Caco-2 (cell line): Measurements from ENCODE around the gene AGR2. TPM values are rescaled to one million over a fixed set of nuclear protein-coding genes. Genes with fewer than 3 reads are reported as not detected.

ENCODE experiments used
- BruUV-seq: library from RNA; stranded (reverse); fragments of 400-500 nt; replicated peaks from 2 replicates; lab custom pipeline; 2021; lab: Mats Ljungman, UMichigan
- CTCF ChIA-PET: fragments of 300-600 bp; sonication (Branson Sonifier 250); formaldehyde crosslinking; loops from one replicate; lab custom pipeline; 2022; ENCODE audit warnings: antibody characterized with exemption; lab: Charles Lee
- POLR2A ChIA-PET: fragments of 300-600 bp; sonication (Branson Sonifier 250); formaldehyde crosslinking; loops from one replicate; lab custom pipeline; 2022; ENCODE audit warnings: antibody characterized with exemption; lab: Charles Lee
- DNase-seq, 2 experiments: peaks; one replicate each; pipeline versions ENCODE4 v3.0.0 to v3.0.0-alpha.2; 2020 to 2022
- H3K27me3 ChIP-seq: replicated peaks from 2 replicates; pipeline ENCODE4 v1.6.0; 2011; ENCODE audit warnings: low read length; ENCODE audit not compliant: control insufficient read depth, insufficient read depth
- H3K36me3 ChIP-seq: 2 replicates; pipeline ENCODE4 v1.5.1; 2011; ENCODE audit warnings: low read length; ENCODE audit not compliant: control insufficient read depth, insufficient read depth
- H3K4me1 ChIP-seq: fragments of 250-450 bp; sonication (Bioruptor Pico); 2 replicates; pipeline ENCODE4 v1.5.1; 2020; ENCODE audit warnings: mild to moderate bottlenecking
- H3K4me3 ChIP-seq: 2 replicates; pipeline ENCODE4 v1.5.1; 2011; ENCODE audit warnings: low read depth, mild to moderate bottlenecking, control low read depth, low read length
- H3K9me3 ChIP-seq: fragments of 250-450 bp; sonication (Bioruptor Pico); 2 replicates; pipeline ENCODE4 v1.5.1; 2020; ENCODE audit warnings: mild to moderate bottlenecking, moderate library complexity
- H3K27ac Mint-ChIP-seq: one replicate; pipeline ENCODE4 v1.8.0; 2022; ENCODE audit warnings: mixed read lengths; ENCODE audit not compliant: unreplicated experiment
- H3K27me3 Mint-ChIP-seq: one replicate; pipeline ENCODE4 v1.8.0; 2022; ENCODE audit warnings: mixed read lengths; ENCODE audit not compliant: insufficient read depth, unreplicated experiment
- H3K36me3 Mint-ChIP-seq: one replicate; pipeline ENCODE4 v1.8.0; 2022; ENCODE audit warnings: mild to moderate bottlenecking, mixed read lengths; ENCODE audit not compliant: insufficient read depth, unreplicated experiment
- H3K4me1 Mint-ChIP-seq: one replicate; pipeline ENCODE4 v1.8.0; 2022; ENCODE audit warnings: low read depth, mixed read lengths; ENCODE audit not compliant: unreplicated experiment
- H3K4me3 Mint-ChIP-seq: one replicate; pipeline ENCODE4 v1.8.0; 2022; ENCODE audit warnings: mild to moderate bottlenecking, moderate library complexity, mixed read lengths; ENCODE audit not compliant: unreplicated experiment
- H3K9me3 Mint-ChIP-seq: one replicate; pipeline ENCODE4 v1.8.0; 2022; ENCODE audit warnings: mixed read lengths; ENCODE audit not compliant: unreplicated experiment
- intact Hi-C: fragments of 100-400 bp; cut with micrococcal nuclease; formaldehyde crosslinking; loops from one replicate; pipeline ENCODE4 v1.10.0; 2022; ENCODE audit not compliant: unreplicated experiment
- total RNA-seq: library from RNA; stranded (reverse); gene quantifications from 2 replicates; pipeline ENCODE4 v1.2.3, GENCODE V29; 2022
- TF ChIP-seq, protein P1 (sequence below), 2 experiments: fragments of 200-600 bp in 1 of 2; IDR thresholded peaks; 1 replicate in 1 of 2; 2 replicates in 1 of 2; pipeline versions ENCODE4 v1.5.1 to v1.8.0; 2011 to 2022; ENCODE audit warnings: antibody characterized with exemption in 1 of 2, control low read depth in 1 of 2, inconsistent platforms in 1 of 2, low read depth in 1 of 2, low read length in 1 of 2, mild to moderate bottlenecking in 1 of 2, moderate library complexity in 1 of 2; ENCODE audit not compliant: insufficient read depth in 1 of 2, severe bottlenecking in 1 of 2, unreplicated experiment in 1 of 2

The AGR2 gene
- total RNA-seq, 1 experiment from 2014 or later: 343 TPM

DNA sequence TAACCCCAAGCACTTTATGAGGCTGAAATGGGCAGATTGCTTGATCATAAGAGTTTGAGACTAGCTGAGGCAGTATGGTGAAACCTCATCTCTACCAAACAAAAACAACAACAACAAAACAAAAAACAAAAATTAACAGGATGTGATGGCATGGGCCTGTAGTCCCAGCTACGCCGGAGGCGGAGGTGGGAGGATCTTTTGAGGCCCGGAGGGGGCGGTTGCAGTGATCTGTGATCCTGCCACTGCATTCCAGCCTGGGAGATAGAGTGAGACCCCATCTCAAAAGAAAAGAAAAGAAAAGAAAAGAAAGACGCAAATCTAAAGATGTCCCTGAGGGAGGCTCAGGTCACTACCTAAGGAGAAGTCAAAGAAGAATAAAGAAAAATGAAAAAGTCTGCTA, 35.3 kb upstream of the AGR2 start:
- H3K9me3 ChIP-seq: peaks cover 6% of the 10 kb centered on the region; the same call in 1 of the 2 replicates
- no peaks in the 10 kb centered on the region for H3K27me3 ChIP-seq
- H3K27me3 Mint-ChIP-seq: no peaks in the 10 kb centered on the region
- peaks cover 19% of the 10 kb centered on the region for H3K4me1 Mint-ChIP-seq
- no peak overlapping the region for H3K27ac Mint-ChIP-seq
- no peaks in the 10 kb centered on the region for H3K36me3 Mint-ChIP-seq
- H3K4me3 ChIP-seq: no peak overlapping the region
- CTCF ChIA-PET: no interaction called here
- intact Hi-C loops: no loop called here
- no TSS peak for BruUV-seq
- POLR2A ChIA-PET: no interaction called here
- H3K4me1 ChIP-seq: peaks cover 6% of the 10 kb centered on the region
- peaks cover 25% of the 10 kb centered on the region for H3K9me3 Mint-ChIP-seq
- no peak overlapping the region for H3K4me3 Mint-ChIP-seq
- no peak for DNase-seq
- TF ChIP-seq, protein P1, sequence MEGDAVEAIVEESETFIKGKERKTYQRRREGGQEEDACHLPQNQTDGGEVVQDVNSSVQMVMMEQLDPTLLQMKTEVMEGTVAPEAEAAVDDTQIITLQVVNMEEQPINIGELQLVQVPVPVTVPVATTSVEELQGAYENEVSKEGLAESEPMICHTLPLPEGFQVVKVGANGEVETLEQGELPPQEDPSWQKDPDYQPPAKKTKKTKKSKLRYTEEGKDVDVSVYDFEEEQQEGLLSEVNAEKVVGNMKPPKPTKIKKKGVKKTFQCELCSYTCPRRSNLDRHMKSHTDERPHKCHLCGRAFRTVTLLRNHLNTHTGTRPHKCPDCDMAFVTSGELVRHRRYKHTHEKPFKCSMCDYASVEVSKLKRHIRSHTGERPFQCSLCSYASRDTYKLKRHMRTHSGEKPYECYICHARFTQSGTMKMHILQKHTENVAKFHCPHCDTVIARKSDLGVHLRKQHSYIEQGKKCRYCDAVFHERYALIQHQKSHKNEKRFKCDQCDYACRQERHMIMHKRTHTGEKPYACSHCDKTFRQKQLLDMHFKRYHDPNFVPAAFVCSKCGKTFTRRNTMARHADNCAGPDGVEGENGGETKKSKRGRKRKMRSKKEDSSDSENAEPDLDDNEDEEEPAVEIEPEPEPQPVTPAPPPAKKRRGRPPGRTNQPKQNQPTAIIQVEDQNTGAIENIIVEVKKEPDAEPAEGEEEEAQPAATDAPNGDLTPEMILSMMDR (IDR thresholded peaks at IDR 0.05; ENCODE audit: insufficient read depth in 1 of 2, low read depth in 1 of 2, low read length in 1 of 2, severe bottlenecking in 1 of 2, unreplicated experiment in 1 of 2): no peak
- H3K36me3 ChIP-seq: no peaks in the 10 kb centered on the region

DNA sequence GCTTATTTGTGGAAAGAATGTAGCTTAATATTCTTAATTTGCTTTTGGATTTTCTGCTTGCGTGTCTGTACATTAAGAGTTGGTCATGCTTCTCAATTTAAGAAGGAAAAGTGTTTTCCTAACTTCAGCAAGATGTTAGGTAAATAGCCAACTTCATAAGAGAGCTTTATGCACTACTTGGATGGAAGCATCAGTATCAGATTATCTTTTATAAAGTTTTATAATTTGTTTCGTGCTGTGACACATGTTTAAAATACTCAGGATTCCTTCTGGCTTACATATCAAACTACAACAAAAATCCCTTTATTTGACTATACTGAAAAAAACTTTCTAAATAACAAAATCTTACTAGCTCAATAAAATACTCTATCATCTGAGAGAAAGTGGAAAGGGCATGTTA, 34.8 kb upstream of the AGR2 start:
- BruUV-seq: no TSS peak
- Mint-ChIP-seq H3K36me3 (no peaks in the 10 kb centered on the region), H3K27me3 (no peaks in the 10 kb centered on the region), H3K27ac (no peak overlapping the region), H3K9me3 (peaks cover 21% of the 10 kb centered on the region), H3K4me3 (no peak overlapping the region), H3K4me1 (peaks cover 17% of the 10 kb centered on the region)
- H3K36me3 ChIP-seq: no peaks in the 10 kb centered on the region
- H3K27me3 ChIP-seq: no peaks in the 10 kb centered on the region
- TF ChIP-seq, protein P1 (IDR thresholded peaks at IDR 0.05; ENCODE audit: insufficient read depth in 1 of 2, low read depth in 1 of 2, low read length in 1 of 2, severe bottlenecking in 1 of 2, unreplicated experiment in 1 of 2): no peak
- intact Hi-C loops: loop anchor here (2.0 kb wide), 1 partner anchor 17 kb away; no protein-coding TSS in a partner anchor
- CTCF ChIA-PET: no interaction called here
- peaks cover 6% of the 10 kb centered on the region; the same call in 1 of the 2 replicates for H3K9me3 ChIP-seq
- no peak for DNase-seq
- no peak overlapping the region for H3K4me3 ChIP-seq
- peaks cover 4% of the 10 kb centered on the region; the same call in 1 of the 2 replicates for H3K4me1 ChIP-seq
- POLR2A ChIA-PET: no interaction called here

DNA sequence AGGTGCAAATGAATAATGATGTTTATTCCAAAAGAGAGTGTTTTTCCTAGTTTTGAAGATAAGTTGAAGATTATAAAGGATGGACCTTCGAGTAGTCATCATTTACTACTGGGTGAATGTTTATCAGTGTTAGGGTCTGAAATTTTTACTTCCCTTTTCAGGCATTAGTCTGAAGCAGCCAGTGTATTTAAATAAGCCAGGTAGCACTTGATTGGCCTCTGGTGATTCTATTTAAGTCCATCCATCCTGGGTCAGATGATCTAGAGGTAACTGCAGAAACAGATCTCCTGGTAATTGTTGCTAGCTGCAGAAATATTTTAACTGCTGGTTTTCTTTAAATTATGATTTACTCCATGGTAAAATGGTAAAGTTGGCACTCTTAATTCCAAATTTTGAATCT, 34.1 kb upstream of the AGR2 start:
- Histone ChIP-seq H3K27me3 (no peaks in the 10 kb centered on the region), H3K4me3 (no peak overlapping the region), H3K36me3 (no peaks in the 10 kb centered on the region), H3K9me3 (peaks cover 6% of the 10 kb centered on the region; the same call in 1 of the 2 replicates), H3K4me1 (peaks cover 4% of the 10 kb centered on the region; the same call in 1 of the 2 replicates)
- Mint-ChIP-seq H3K27me3 (no peaks in the 10 kb centered on the region), H3K27ac (no peak overlapping the region), H3K9me3 (peaks cover 14% of the 10 kb centered on the region), H3K36me3 (no peaks in the 10 kb centered on the region), H3K4me1 (peaks cover 15% of the 10 kb centered on the region), H3K4me3 (no peak overlapping the region)
- ChIA-PET CTCF (no interaction called here), POLR2A (no interaction called here)
- TF ChIP-seq, protein P1 (IDR thresholded peaks at IDR 0.05; ENCODE audit: insufficient read depth in 1 of 2, low read depth in 1 of 2, low read length in 1 of 2, severe bottlenecking in 1 of 2, unreplicated experiment in 1 of 2): no peak
- no peak for DNase-seq
- intact Hi-C loops: loop anchor here (2.0 kb wide), 1 partner anchor 16 kb away; no protein-coding TSS in a partner anchor
- BruUV-seq: no TSS peak
